Transverse colon (tissue), 3 donors: ENCODE measurements around the gene IFNL3.

ENCODE experiments used
- EP300 ChIP-seq: sonication (generic); formaldehyde crosslinking; IDR thresholded peaks from one replicate; pipeline ENCODE4 v1.6.1; 2017; ENCODE audit warnings: antibody characterized with exemption, low read depth
- POLR2A ChIP-seq: fragments of 450-650 bp; IDR thresholded peaks from one replicate; pipeline ENCODE4 v1.6.1; 2016; ENCODE audit warnings: antibody characterized with exemption, mild to moderate bottlenecking, moderate library complexity
- TF ChIP-seq, protein P1 (sequence below), 5 experiments: fragments of 200-600 bp in 3 of 5; fragments of 450-650 bp in 2 of 5; sonication (generic) in 3 of 5; IDR thresholded peaks; 1 replicate in 2 of 5; 2 replicates in 3 of 5; pipeline ENCODE4 v1.5.1; 2016 to 2017; ENCODE audit warnings: antibody characterized with exemption in 5 of 5, inconsistent platforms in 3 of 5, mild to moderate bottlenecking in 2 of 5, moderate library complexity in 1 of 5

DNA sequence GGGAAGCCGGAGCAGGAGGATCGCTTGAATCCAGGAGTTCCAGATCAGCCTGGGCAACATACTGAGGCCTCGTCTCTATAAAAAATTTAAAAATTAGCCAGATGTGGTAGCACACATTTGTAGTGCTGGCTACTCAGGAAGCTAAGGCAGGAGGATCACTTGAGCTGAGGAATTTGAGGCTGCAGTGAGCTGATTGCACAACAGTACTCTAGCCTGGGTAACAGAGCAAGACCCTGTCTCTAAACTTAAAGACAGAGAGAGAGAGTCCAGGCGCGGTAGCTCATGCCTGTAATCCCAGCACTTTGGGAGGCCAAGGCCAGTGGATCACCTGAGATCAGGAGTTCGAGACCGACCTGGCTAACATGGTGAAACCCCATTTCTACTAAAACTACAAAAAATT is 4.4 kb downstream of the IFNL3 start:
- TF ChIP-seq, protein P1, sequence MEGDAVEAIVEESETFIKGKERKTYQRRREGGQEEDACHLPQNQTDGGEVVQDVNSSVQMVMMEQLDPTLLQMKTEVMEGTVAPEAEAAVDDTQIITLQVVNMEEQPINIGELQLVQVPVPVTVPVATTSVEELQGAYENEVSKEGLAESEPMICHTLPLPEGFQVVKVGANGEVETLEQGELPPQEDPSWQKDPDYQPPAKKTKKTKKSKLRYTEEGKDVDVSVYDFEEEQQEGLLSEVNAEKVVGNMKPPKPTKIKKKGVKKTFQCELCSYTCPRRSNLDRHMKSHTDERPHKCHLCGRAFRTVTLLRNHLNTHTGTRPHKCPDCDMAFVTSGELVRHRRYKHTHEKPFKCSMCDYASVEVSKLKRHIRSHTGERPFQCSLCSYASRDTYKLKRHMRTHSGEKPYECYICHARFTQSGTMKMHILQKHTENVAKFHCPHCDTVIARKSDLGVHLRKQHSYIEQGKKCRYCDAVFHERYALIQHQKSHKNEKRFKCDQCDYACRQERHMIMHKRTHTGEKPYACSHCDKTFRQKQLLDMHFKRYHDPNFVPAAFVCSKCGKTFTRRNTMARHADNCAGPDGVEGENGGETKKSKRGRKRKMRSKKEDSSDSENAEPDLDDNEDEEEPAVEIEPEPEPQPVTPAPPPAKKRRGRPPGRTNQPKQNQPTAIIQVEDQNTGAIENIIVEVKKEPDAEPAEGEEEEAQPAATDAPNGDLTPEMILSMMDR (IDR thresholded peaks at IDR 0.05) = no peak
- TF ChIP-seq POLR2A (no peak), EP300 (no peak)
